WERI-Rb-1 (cell line): ENCODE data around the gene MRPL42.

Source experiments
- DNase-seq: peaks from one replicate; pipeline ENCODE4 v3.0.0-alpha.2; 2020
- H3K27ac ChIP-seq: fragments of 250-450 bp; sonication (Bioruptor Pico); 2 replicates; pipeline ENCODE4 v1.5.1; 2020; ENCODE audit warnings: mild to moderate bottlenecking, moderate library complexity
- H3K27me3 ChIP-seq: fragments of 250-450 bp; sonication (Bioruptor Pico); 2 replicates; pipeline ENCODE4 v1.5.1; 2021; ENCODE audit warnings: mild to moderate bottlenecking, low read depth, moderate library complexity; ENCODE audit not compliant: insufficient read depth, severe bottlenecking
- H3K36me3 ChIP-seq: fragments of 250-450 bp; sonication (Bioruptor Pico); 2 replicates; pipeline ENCODE4 v1.5.1; 2020; ENCODE audit warnings: mild to moderate bottlenecking, moderate library complexity
- H3K4me3 ChIP-seq: 2 replicates; pipeline ENCODE4 v1.5.1; 2011; ENCODE audit warnings: low read depth, mild to moderate bottlenecking, control low read depth, low read length
- H3K9me3 ChIP-seq: fragments of 250-450 bp; sonication (Bioruptor Pico); 2 replicates; pipeline ENCODE4 v1.5.1; 2021; ENCODE audit warnings: mild to moderate bottlenecking, moderate library complexity; ENCODE audit not compliant: severe bottlenecking
- TF ChIP-seq, protein P1 (sequence below): IDR thresholded peaks from 2 replicates; pipeline ENCODE4 v1.5.1; 2011; ENCODE audit warnings: low read depth, mild to moderate bottlenecking, control low read depth, inconsistent platforms, low read length

The MRPL42 gene

DNA sequence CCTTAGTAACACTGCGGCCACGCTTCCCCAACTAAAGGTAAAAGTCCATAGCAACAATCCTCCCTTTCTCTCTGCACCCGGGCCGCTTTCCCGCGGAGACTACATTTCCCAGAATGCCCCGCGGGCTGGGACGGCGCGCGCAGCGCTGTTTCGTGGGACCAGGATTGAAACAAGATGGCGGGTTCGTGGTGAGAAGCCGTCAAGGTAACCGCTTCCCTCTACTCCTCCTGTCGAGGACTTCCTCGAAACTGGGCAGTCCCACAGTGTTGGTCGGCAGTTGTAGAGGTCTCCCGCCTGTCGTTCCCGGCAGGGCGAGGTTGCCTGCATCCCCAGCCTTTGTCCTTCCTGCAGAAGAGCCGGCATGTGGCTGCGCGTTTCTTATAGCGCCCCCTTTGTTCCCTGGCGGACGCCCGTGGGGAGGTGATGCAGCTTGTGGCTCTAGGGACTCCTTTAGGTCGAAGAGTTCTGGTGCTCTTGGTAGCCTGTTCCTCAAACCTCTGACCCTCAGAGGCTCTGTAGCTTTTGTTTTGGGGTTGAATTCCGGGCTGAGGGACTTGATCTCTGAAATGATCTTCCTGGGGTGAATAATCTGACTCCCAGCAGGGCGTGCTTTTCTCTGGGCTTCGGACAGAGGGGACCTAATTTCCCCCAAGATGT lies at the start of gene MRPL42:
Gene MRPL42 (plus strand): TSS at position 164 of the 657 bp plus-strand sequence. CDS start 1,772 bp downstream, outside the sequence.
- H3K27me3 ChIP-seq, result no peaks in the 10 kb centered on the region
- TF ChIP-seq, protein P1, sequence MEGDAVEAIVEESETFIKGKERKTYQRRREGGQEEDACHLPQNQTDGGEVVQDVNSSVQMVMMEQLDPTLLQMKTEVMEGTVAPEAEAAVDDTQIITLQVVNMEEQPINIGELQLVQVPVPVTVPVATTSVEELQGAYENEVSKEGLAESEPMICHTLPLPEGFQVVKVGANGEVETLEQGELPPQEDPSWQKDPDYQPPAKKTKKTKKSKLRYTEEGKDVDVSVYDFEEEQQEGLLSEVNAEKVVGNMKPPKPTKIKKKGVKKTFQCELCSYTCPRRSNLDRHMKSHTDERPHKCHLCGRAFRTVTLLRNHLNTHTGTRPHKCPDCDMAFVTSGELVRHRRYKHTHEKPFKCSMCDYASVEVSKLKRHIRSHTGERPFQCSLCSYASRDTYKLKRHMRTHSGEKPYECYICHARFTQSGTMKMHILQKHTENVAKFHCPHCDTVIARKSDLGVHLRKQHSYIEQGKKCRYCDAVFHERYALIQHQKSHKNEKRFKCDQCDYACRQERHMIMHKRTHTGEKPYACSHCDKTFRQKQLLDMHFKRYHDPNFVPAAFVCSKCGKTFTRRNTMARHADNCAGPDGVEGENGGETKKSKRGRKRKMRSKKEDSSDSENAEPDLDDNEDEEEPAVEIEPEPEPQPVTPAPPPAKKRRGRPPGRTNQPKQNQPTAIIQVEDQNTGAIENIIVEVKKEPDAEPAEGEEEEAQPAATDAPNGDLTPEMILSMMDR, result peak; percentile 79
- peak; percentile 92 for DNase-seq
- peak within 1 kb of the TSS; percentile 98 for H3K27ac ChIP-seq
- H3K9me3 ChIP-seq, result peaks cover 2% of the 10 kb centered on the region
- H3K4me3 ChIP-seq, result peak within 1 kb of the TSS; percentile 91
- peaks cover 42% of the 10 kb centered on the region for H3K36me3 ChIP-seq

DNA sequence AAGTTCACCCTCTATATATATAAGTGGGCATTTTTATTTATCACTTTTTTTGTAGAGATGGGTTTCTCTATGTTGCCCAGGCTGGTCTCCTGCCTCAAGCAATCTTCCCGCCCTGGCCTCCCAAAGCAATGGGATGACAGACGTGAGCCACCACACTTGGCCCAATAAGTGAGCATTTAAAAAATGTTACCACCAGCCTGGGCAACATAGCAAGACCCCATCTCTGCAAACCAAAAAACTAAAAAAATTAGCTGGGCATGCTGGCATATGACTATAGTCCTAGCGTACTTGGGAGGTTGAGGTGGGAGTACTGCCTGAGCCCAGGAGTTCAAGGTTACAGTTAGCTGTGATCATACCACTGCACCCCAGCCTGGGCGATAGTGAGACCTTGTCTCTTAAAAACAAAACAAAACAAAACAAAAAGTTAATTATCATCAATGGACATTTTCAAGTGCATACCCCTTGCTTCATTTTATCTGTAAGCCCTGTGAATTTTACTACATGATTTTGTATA lies 49.3 kb upstream of the MRPL42 start:
- DNase-seq, result no peak
- Histone ChIP-seq H3K27ac (no peak overlapping the region), H3K27me3 (no peaks in the 10 kb centered on the region), H3K36me3 (no peaks in the 10 kb centered on the region; the same call in 1 of the 2 replicates), H3K4me3 (no peak overlapping the region), H3K9me3 (no peaks in the 10 kb centered on the region)
- TF ChIP-seq, protein P1, result no peak

GRCh38 chr12:93419388-93420034 lies 47.8 kb upstream of the MRPL42 start:
- no peak for DNase-seq
- H3K36me3 ChIP-seq, result no peaks in the 10 kb centered on the region; the same call in 1 of the 2 replicates
- TF ChIP-seq, protein P1, result peak; percentile 25; the same call in 1 of the 2 replicates
- H3K27ac ChIP-seq, result no peak overlapping the region
- H3K27me3 ChIP-seq, result no peaks in the 10 kb centered on the region
- no peak overlapping the region for H3K4me3 ChIP-seq
- H3K9me3 ChIP-seq, result no peaks in the 10 kb centered on the region

GRCh38 chr12:93422050-93422449 lies 45.3 kb upstream of the MRPL42 start:
- Histone ChIP-seq H3K27me3 (no peaks in the 10 kb centered on the region), H3K9me3 (no peaks in the 10 kb centered on the region), H3K4me3 (no peak overlapping the region), H3K36me3 (no peaks in the 10 kb centered on the region; the same call in 1 of the 2 replicates), H3K27ac (peak overlapping the region; percentile 83; the same call in 1 of the 2 replicates)
- TF ChIP-seq, protein P1, result no peak
- DNase-seq, result no peak

DNA sequence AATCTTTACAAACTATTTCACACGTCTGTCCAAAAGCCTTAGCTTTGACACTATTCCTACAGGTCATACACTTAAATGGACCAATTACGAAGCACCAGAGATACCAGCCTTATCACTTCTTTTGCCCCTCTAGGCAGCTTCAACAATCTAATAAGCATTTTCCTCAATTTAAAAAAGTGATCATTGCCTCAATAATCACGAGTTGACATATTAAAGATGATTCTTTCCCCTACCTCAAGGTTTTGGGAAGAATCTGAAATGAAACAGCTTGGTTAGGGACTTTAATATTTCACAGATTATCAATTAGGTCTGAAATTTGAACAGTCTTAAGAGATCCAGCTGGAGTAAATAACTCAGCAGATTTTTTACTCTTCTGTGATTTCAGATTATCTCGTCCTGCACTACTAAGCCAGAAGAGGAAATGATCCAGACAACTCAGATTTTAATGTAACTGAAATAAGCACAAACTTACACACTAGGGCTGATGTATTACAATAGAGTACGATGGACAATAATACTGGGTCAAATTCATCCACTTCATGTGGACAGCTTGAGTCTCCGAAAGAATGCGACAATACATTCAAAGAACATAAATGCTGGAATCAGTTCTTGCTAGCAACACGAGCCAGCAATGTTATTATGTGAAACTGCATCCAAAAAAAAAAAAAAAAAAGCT lies 41.4 kb upstream of the MRPL42 start:
- TF ChIP-seq, protein P1, result no peak
- Histone ChIP-seq H3K27me3 (no peaks in the 10 kb centered on the region), H3K27ac (peak overlapping the region; percentile 83), H3K4me3 (peak overlapping the region; percentile 30), H3K36me3 (no peaks in the 10 kb centered on the region), H3K9me3 (no peaks in the 10 kb centered on the region)
- no peak for DNase-seq
